Measurements from ENCODE around the gene UGT8. TPM values are rescaled to one million over a fixed set of nuclear protein-coding genes. Genes with fewer than 3 reads are reported as not detected.
A peak's percentile ranks its signal among the peaks of the same experiment; 100 is the strongest.

The UGT8 gene
- total RNA-seq, 1 donor from 2014 or later, result 4.1 TPM

DNA sequence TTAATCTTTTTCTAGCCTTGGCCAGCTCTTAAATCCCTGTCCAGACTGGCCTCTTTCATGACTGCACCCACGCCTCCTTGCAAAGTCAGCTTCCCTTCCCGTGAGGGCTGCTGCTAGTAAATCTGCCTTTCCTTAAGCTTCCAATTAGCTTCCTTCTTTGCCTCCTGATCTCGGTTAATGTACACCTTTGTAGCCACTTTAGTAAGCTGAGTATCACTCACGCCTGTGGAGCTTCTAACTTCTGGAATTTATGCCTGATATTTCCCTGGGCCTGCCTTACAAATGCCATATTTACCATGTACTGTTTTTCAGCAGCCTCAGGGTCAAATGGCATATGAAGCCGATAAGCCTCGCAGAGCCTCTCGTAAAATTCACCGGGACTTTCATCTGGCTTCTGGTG lies 5.1 kb upstream of the UGT8 start:
- Mint-ChIP-seq H3K27ac (ENCODE audit: unreplicated experiment) (no peak overlapping the region), H3K27me3 (ENCODE audit: unreplicated experiment) (no peaks in the 10 kb centered on the region)

DNA sequence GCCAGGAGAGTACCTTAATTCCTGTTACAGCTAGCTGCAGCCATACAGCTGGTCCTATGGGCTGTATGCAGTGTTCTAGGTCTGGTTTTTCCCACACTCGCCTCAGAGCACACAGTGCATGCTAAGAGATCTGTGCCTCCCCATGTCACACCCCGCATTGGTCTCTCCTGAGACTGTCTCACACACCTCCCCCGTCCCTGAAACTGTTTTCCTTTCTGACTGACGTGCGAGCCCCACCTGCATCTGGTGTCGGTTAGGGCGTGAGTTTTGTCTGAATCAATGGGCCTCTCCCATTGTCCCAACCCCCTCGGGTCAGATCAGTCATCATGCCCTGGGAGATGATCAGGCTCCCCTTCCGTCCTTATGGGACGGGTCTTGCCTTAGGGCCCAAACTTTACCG lies 3.4 kb upstream of the UGT8 start:
- Mint-ChIP-seq H3K27ac (ENCODE audit: unreplicated experiment) (no peak overlapping the region), H3K27me3 (ENCODE audit: unreplicated experiment) (no peaks in the 10 kb centered on the region), H3K4me1 (ENCODE audit: unreplicated experiment) (peaks cover 7% of the 10 kb centered on the region), H3K36me3 (ENCODE audit: low read depth, unreplicated experiment) (peaks cover 7% of the 10 kb centered on the region), H3K9me3 (ENCODE audit: unreplicated experiment) (peaks cover 7% of the 10 kb centered on the region), H3K4me3 (ENCODE audit: unreplicated experiment) (no peak overlapping the region)
- TF ChIP-seq, protein P1, sequence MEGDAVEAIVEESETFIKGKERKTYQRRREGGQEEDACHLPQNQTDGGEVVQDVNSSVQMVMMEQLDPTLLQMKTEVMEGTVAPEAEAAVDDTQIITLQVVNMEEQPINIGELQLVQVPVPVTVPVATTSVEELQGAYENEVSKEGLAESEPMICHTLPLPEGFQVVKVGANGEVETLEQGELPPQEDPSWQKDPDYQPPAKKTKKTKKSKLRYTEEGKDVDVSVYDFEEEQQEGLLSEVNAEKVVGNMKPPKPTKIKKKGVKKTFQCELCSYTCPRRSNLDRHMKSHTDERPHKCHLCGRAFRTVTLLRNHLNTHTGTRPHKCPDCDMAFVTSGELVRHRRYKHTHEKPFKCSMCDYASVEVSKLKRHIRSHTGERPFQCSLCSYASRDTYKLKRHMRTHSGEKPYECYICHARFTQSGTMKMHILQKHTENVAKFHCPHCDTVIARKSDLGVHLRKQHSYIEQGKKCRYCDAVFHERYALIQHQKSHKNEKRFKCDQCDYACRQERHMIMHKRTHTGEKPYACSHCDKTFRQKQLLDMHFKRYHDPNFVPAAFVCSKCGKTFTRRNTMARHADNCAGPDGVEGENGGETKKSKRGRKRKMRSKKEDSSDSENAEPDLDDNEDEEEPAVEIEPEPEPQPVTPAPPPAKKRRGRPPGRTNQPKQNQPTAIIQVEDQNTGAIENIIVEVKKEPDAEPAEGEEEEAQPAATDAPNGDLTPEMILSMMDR (IDR thresholded peaks at IDR 0.05; ENCODE audit: unreplicated experiment), result no peak
- DNase-seq (ENCODE audit: low spot score), result no peak

More for the DNA sequence above, 5.1 kb upstream of the UGT8 start:
- Mint-ChIP-seq H3K9me3 (ENCODE audit: unreplicated experiment) (peaks cover 7% of the 10 kb centered on the region), H3K36me3 (ENCODE audit: low read depth, unreplicated experiment) (peaks cover 7% of the 10 kb centered on the region), H3K4me1 (ENCODE audit: unreplicated experiment) (no peaks in the 10 kb centered on the region), H3K4me3 (ENCODE audit: unreplicated experiment) (no peak overlapping the region)
- no peak for DNase-seq (ENCODE audit: low spot score)
- TF ChIP-seq, protein P1 (IDR thresholded peaks at IDR 0.05; ENCODE audit: unreplicated experiment), result no peak

DNA sequence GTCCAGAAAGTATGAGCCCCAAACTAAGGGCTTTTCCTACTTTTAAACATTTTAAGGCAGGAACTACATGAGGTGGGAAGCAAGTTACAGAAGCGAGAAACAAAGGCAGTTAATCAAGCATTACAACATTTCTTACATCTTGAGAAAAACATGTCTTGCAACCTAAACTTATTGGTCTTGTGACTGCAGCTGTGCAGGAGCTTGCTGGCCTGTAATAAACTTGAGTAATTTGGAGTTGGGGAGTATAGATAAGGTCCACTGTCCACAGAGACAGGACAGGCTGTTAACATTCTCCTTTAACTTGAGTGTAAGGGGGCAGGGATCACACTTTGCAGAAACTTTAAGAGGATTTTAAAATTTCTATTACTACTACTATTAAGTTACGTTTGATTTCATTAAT lies 2.7 kb upstream of the UGT8 start:
- no peak overlapping the region for H3K4me3 Mint-ChIP-seq (ENCODE audit: unreplicated experiment)
- TF ChIP-seq, protein P1 (IDR thresholded peaks at IDR 0.05; ENCODE audit: unreplicated experiment), result no peak
- H3K4me1 Mint-ChIP-seq (ENCODE audit: unreplicated experiment), result peaks cover 7% of the 10 kb centered on the region
- no peaks in the 10 kb centered on the region for H3K27me3 Mint-ChIP-seq (ENCODE audit: unreplicated experiment)
- peaks cover 7% of the 10 kb centered on the region for H3K9me3 Mint-ChIP-seq (ENCODE audit: unreplicated experiment)
- H3K36me3 Mint-ChIP-seq (ENCODE audit: low read depth, unreplicated experiment), result peaks cover 7% of the 10 kb centered on the region
- no peak for DNase-seq (ENCODE audit: low spot score)
- no peak overlapping the region for H3K27ac Mint-ChIP-seq (ENCODE audit: unreplicated experiment)

DNA sequence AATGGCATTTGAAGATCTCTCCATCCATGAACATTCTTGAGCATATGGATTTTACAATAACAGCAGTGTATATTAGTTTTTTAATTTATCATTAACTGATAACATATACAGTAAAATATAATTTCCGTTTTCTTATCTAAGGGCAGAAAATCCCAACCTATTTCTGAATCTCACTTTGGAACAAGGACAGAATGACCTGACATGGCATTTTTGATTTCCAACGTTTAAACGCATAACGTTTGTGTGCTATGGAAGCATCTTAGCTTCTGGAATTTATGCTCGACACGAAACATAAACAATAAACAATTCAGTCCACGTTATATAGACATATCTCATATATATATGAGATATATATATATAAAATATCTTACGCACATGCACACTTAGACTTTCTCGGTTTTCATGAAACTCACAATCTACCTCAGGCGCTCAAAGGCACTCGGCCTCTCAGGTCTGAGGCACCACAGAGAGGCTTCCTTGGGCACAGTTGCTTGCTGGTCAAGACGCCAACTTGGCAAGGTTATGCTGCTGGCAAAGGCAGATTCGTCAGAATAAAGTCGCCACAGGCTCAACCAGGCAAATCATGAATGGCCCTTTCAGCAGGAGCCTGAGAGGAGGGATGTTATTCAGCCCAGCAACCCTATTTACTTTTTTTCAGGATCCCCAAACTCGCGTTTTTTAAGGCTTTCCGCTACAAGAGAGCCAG lies 1.0 kb upstream of the UGT8 start:
- peak overlapping the region; percentile 89 for H3K4me3 Mint-ChIP-seq (ENCODE audit: unreplicated experiment)
- no peak overlapping the region for H3K27ac Mint-ChIP-seq (ENCODE audit: unreplicated experiment)
- TF ChIP-seq, protein P1 (IDR thresholded peaks at IDR 0.05; ENCODE audit: unreplicated experiment), result no peak
- no peak for DNase-seq (ENCODE audit: low spot score)
- peaks cover 7% of the 10 kb centered on the region for H3K36me3 Mint-ChIP-seq (ENCODE audit: low read depth, unreplicated experiment)
- peaks cover 7% of the 10 kb centered on the region for H3K4me1 Mint-ChIP-seq (ENCODE audit: unreplicated experiment)
- peaks cover 7% of the 10 kb centered on the region for H3K9me3 Mint-ChIP-seq (ENCODE audit: unreplicated experiment)
- H3K27me3 Mint-ChIP-seq (ENCODE audit: unreplicated experiment), result no peaks in the 10 kb centered on the region

DNA sequence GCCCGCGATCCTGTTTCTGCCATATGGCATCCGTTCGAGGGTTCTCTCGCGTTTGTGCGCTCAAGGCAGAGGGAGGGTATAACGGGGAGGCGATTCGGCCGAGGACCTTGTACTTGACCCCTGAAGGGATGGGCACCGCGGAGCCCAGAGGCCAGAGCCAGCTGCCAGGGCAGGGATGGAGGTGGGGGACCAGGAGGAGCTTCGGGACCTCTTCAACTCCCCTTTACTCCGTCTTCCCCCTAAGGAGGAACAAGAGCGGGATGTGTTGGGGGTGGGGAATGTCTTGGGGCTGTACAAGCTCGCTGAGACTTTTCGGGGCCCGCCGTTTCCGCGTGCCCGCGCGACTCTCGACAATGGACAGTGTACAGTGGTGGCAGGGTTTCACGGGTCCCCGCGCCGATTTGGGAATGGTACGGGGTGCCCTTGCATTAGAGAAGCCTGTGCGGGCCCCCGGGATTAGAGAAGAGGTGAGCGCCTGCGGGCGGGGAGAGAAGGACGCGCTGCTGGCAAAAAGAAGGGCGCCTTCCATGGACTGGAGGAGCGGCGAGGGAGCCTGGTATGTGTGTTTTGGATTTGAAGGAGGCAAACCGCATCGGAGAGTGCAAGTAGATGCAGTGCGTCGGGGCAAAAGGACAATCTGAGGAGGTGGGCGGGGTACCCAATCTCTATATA lies 760 bp downstream of the UGT8 start:
- Mint-ChIP-seq H3K4me1 (ENCODE audit: unreplicated experiment) (peaks cover 7% of the 10 kb centered on the region), H3K36me3 (ENCODE audit: low read depth, unreplicated experiment) (peaks cover 7% of the 10 kb centered on the region), H3K4me3 (ENCODE audit: unreplicated experiment) (peak overlapping the region; percentile 92), H3K27ac (ENCODE audit: unreplicated experiment) (no peak overlapping the region), H3K27me3 (ENCODE audit: unreplicated experiment) (no peaks in the 10 kb centered on the region), H3K9me3 (ENCODE audit: unreplicated experiment) (peaks cover 7% of the 10 kb centered on the region)
- TF ChIP-seq, protein P1 (IDR thresholded peaks at IDR 0.05; ENCODE audit: unreplicated experiment), result no peak
- peak; percentile 22 for DNase-seq (ENCODE audit: low spot score)
